H9 (cell line): ENCODE results near the gene CALN1. TPM values are rescaled to one million over a fixed set of nuclear protein-coding genes. Genes with fewer than 3 reads are reported as not detected.

Experiments
- DNase-seq: peaks from one replicate; pipeline ENCODE4 v3.0.0-alpha.2; 2017
- H2AFZ ChIP-seq: one replicate; pipeline ENCODE4 v1.6.1; 2013; ENCODE audit warnings: mild to moderate bottlenecking, low read length, control low read depth, moderate library complexity
- H2AK5ac ChIP-seq: 2 replicates; pipeline ENCODE4 v1.6.1; 2013; ENCODE audit warnings: low read length, control low read depth, mixed read lengths; ENCODE audit not compliant: insufficient read length
- H2BK120ac ChIP-seq: one replicate; pipeline ENCODE4 v1.6.1; 2013; ENCODE audit warnings: low read depth, mild to moderate bottlenecking, low read length, control low read depth, inconsistent platforms; ENCODE audit not compliant: poor library complexity, severe bottlenecking
- H2BK12ac ChIP-seq: 2 replicates; pipeline ENCODE4 v1.6.1; 2013; ENCODE audit warnings: low read length, control low read depth, mixed read lengths, low read depth; ENCODE audit not compliant: insufficient read length
- H2BK15ac ChIP-seq: 2 replicates; pipeline ENCODE4 v1.6.1; 2013; ENCODE audit warnings: low read depth, low read length, control low read depth
- H2BK20ac ChIP-seq: one replicate; pipeline ENCODE4 v1.6.1; 2013; ENCODE audit warnings: low read depth, mild to moderate bottlenecking, low read length, control low read depth, inconsistent platforms; ENCODE audit not compliant: poor library complexity, severe bottlenecking
- H2BK5ac ChIP-seq: 2 replicates; pipeline ENCODE4 v1.6.1; 2013; ENCODE audit warnings: low read length, control low read depth, mixed read lengths; ENCODE audit not compliant: insufficient read length
- H3K14ac ChIP-seq: 2 replicates; pipeline ENCODE4 v1.6.1; 2013; ENCODE audit warnings: low read length, control low read depth; ENCODE audit not compliant: insufficient read depth
- H3K18ac ChIP-seq: 2 replicates; pipeline ENCODE4 v1.6.1; 2013; ENCODE audit warnings: low read depth, mild to moderate bottlenecking, mixed read lengths, low read length, control low read depth; ENCODE audit not compliant: insufficient read length
- H3K23ac ChIP-seq: 2 replicates; pipeline ENCODE4 v1.6.1; 2013; ENCODE audit warnings: low read length, control low read depth, mixed read lengths, low read depth; ENCODE audit not compliant: insufficient read length
- H3K23me2 ChIP-seq: 2 replicates; pipeline ENCODE4 v1.6.1; 2013; ENCODE audit warnings: low read depth, mild to moderate bottlenecking, mixed read lengths, low read length, control low read depth; ENCODE audit not compliant: insufficient read length, poor library complexity, severe bottlenecking
- H3K27ac ChIP-seq: 2 replicates; pipeline ENCODE4 v1.5.1; 2013; ENCODE audit warnings: low read length, control low read depth, mixed read lengths, low read depth; ENCODE audit not compliant: insufficient read length
- H3K27me3 ChIP-seq: 2 replicates; pipeline ENCODE4 v1.6.1; 2013; ENCODE audit warnings: low read length, control low read depth, inconsistent platforms; ENCODE audit not compliant: insufficient read depth
- H3K4ac ChIP-seq: 2 replicates; pipeline ENCODE4 v1.6.1; 2013; ENCODE audit warnings: low read depth, mild to moderate bottlenecking, control low read depth, inconsistent platforms, low read length, moderate library complexity
- H3K4me1 ChIP-seq: 2 replicates; pipeline ENCODE4 v1.6.1; 2013; ENCODE audit warnings: low read length, control low read depth, inconsistent platforms; ENCODE audit not compliant: insufficient read depth
- H3K4me2 ChIP-seq: 2 replicates; pipeline ENCODE4 v1.6.1; 2013; ENCODE audit warnings: low read length, control low read depth, mixed read lengths; ENCODE audit not compliant: insufficient read length, insufficient read depth
- H3K56ac ChIP-seq: 2 replicates; pipeline ENCODE4 v1.6.1; 2013; ENCODE audit warnings: low read depth, mild to moderate bottlenecking, mixed read lengths, low read length, control low read depth; ENCODE audit not compliant: insufficient read length
- H3K79me1 ChIP-seq: 2 replicates; pipeline ENCODE4 v1.6.1; 2013; ENCODE audit warnings: low read depth, mild to moderate bottlenecking, moderate library complexity, low read length, control low read depth, inconsistent platforms; ENCODE audit not compliant: insufficient read depth, poor library complexity, severe bottlenecking
- H3K79me2 ChIP-seq: 2 replicates; pipeline ENCODE4 v1.6.1; 2013; ENCODE audit warnings: low read length, control low read depth, inconsistent platforms; ENCODE audit not compliant: insufficient read depth
- H3K9ac ChIP-seq: 2 replicates; pipeline ENCODE4 v1.6.1; 2013; ENCODE audit warnings: low read length, control low read depth, mixed read lengths; ENCODE audit not compliant: insufficient read length; ENCODE audit errors: extremely low read depth
- H3K9me3 ChIP-seq: one replicate; pipeline ENCODE4 v1.6.1; 2013; ENCODE audit warnings: low read depth, low read length, inconsistent platforms; ENCODE audit not compliant: control insufficient read depth
- H3T11ph ChIP-seq: one replicate; pipeline ENCODE4 v1.6.1; 2013; ENCODE audit warnings: mild to moderate bottlenecking, low read length, control low read depth, inconsistent platforms
- H4K20me1 ChIP-seq: one replicate; pipeline ENCODE4 v1.6.1; 2013; ENCODE audit not compliant: control insufficient read depth, insufficient read length, insufficient read depth
- H4K5ac ChIP-seq: 2 replicates; pipeline ENCODE4 v1.6.1; 2013; ENCODE audit warnings: low read depth, mild to moderate bottlenecking, mixed read lengths, low read length, control low read depth; ENCODE audit not compliant: insufficient read length
- H4K8ac ChIP-seq: replicated peaks from 2 replicates; pipeline ENCODE4 v1.6.1; 2013; ENCODE audit warnings: low read length, control low read depth, mixed read lengths, low read depth; ENCODE audit not compliant: insufficient read length
- H4K91ac ChIP-seq: 2 replicates; pipeline ENCODE4 v1.6.1; 2013; ENCODE audit warnings: low read depth, mild to moderate bottlenecking, moderate library complexity, mixed read lengths, low read length, control low read depth; ENCODE audit not compliant: insufficient read length
- H3K27ac Mint-ChIP-seq, 3 experiments: 2 replicates in 2 of 3; 3 replicates in 1 of 3; pipeline ENCODE4 v1.8.0; 2020 to 2021; ENCODE audit warnings: mixed read lengths in 3 of 3, mild to moderate bottlenecking in 1 of 3, moderate library complexity in 1 of 3
- H3K27me3 Mint-ChIP-seq: 2 replicates; pipeline ENCODE4 v1.8.0; 2021; ENCODE audit warnings: low read depth, mild to moderate bottlenecking, moderate library complexity, mixed read lengths
- H3K36me3 Mint-ChIP-seq, 3 experiments: 2 replicates in 2 of 3; 3 replicates in 1 of 3; pipeline ENCODE4 v1.8.0; 2020 to 2021; ENCODE audit warnings: low read depth in 3 of 3, mixed read lengths in 3 of 3; ENCODE audit not compliant: insufficient read depth in 1 of 3
- H3K4me1 Mint-ChIP-seq, 2 experiments: 2 replicates each; pipeline ENCODE4 v1.8.0; 2020; ENCODE audit warnings: mixed read lengths in 2 of 2
- H3K4me3 Mint-ChIP-seq, 2 experiments: 2 replicates in 1 of 2; 3 replicates in 1 of 2; pipeline ENCODE4 v1.8.0; 2020 to 2021; ENCODE audit warnings: mild to moderate bottlenecking in 2 of 2, mixed read lengths in 2 of 2, moderate library complexity in 1 of 2
- H3K9me3 Mint-ChIP-seq, 2 experiments: 2 replicates in 1 of 2; 3 replicates in 1 of 2; pipeline ENCODE4 v1.8.0; 2020; ENCODE audit warnings: mild to moderate bottlenecking in 2 of 2, mixed read lengths in 2 of 2, moderate library complexity in 1 of 2
- WGBS: extraction: QIAGEN DNeasy Blood & Tissue Kit; methylation state at CpG from one replicate; pipeline ENCODE4 v1.1.7; 2013; ENCODE audit warnings: missing lambda C conversion rate, low lambda C conversion rate, mixed read lengths; ENCODE audit not compliant: insufficient read length; ENCODE audit errors: extremely low coverage; 5-methylcytosine and 5-hydroxymethylcytosine counted together
- total RNA-seq: library from RNA; stranded (reverse); gene quantifications from 2 replicates; pipeline ENCODE4 v1.2.1, GENCODE V29; 2021
- TF ChIP-seq, protein P1 (sequence below): fragments of 200-600 bp; sonication (generic); conservative IDR thresholded peaks from 3 replicates; pipeline ENCODE4 v1.8.0; 2021; ENCODE audit warnings: antibody characterized with exemption, mild to moderate bottlenecking

Gene CALN1
- total RNA-seq, 1 experiment from 2014 or later: 2.8 TPM

DNA sequence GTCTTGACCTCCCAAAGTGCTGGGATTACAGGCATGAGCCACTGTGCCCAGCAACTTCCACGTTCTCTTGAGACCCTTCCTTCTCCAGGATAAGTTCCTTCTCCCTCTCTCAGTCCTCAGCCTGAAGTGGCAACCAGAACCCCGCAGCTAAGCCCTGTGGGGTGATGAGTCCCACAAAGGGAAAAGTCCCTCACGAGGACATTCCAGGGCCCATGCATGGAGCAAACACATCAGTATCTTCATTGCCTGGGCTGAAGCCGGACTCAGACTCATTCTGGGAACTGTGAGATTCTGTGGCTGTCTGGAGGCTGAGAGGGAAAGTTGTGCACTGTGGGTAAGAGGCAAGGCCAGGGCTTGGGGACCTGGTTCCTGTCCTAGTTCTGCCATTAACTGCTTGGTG is 657.3 kb downstream of the CALN1 start:
- no peaks in the 10 kb centered on the region; a peak in 1 of 7 replicates for H3K36me3 Mint-ChIP-seq
- H4K20me1 ChIP-seq: peaks cover 3% of the 10 kb centered on the region
- no peak overlapping the region for H2BK20ac ChIP-seq
- no peak overlapping the region for H4K91ac ChIP-seq
- no peaks in the 10 kb centered on the region for H3K27me3 ChIP-seq
- H3K23ac ChIP-seq: no peak overlapping the region
- H3K9me3 Mint-ChIP-seq: peaks cover 0 to 17% of the 10 kb centered on the region in 2 experiments; a peak in 4 of 5 replicates
- H2BK12ac ChIP-seq: no peak overlapping the region
- H2BK120ac ChIP-seq: no peak overlapping the region
- no peaks in the 10 kb centered on the region for H3K4me1 ChIP-seq
- H2AK5ac ChIP-seq: no peak overlapping the region
- H3K18ac ChIP-seq: no peak overlapping the region
- no CpG with 5 or more reads among the region's 4 CpGs for WGBS
- no peak overlapping the region; a peak in 1 of 7 replicates for H3K27ac Mint-ChIP-seq
- no peak overlapping the region for H3K56ac ChIP-seq
- TF ChIP-seq, protein P1, sequence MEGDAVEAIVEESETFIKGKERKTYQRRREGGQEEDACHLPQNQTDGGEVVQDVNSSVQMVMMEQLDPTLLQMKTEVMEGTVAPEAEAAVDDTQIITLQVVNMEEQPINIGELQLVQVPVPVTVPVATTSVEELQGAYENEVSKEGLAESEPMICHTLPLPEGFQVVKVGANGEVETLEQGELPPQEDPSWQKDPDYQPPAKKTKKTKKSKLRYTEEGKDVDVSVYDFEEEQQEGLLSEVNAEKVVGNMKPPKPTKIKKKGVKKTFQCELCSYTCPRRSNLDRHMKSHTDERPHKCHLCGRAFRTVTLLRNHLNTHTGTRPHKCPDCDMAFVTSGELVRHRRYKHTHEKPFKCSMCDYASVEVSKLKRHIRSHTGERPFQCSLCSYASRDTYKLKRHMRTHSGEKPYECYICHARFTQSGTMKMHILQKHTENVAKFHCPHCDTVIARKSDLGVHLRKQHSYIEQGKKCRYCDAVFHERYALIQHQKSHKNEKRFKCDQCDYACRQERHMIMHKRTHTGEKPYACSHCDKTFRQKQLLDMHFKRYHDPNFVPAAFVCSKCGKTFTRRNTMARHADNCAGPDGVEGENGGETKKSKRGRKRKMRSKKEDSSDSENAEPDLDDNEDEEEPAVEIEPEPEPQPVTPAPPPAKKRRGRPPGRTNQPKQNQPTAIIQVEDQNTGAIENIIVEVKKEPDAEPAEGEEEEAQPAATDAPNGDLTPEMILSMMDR: no peak
- no peak overlapping the region for H3K4ac ChIP-seq
- H3K14ac ChIP-seq: no peak overlapping the region
- H3K9ac ChIP-seq: no peak overlapping the region
- peaks cover 43% of the 10 kb centered on the region for H3K27me3 Mint-ChIP-seq
- peaks cover 6 to 11% of the 10 kb centered on the region in 2 experiments for H3K4me1 Mint-ChIP-seq
- no peak overlapping the region for H4K5ac ChIP-seq
- H2BK15ac ChIP-seq: no peak overlapping the region
- peaks cover 3% of the 10 kb centered on the region for H3K23me2 ChIP-seq
- no peak for DNase-seq
- no peaks in the 10 kb centered on the region for H3K79me1 ChIP-seq
- H2BK5ac ChIP-seq: no peak overlapping the region
- H3K27ac ChIP-seq: no peak overlapping the region
- H2AFZ ChIP-seq: no peak overlapping the region
- H3T11ph ChIP-seq: no peak overlapping the region
- H3K9me3 ChIP-seq: no peaks in the 10 kb centered on the region
- H3K4me2 ChIP-seq: no peak overlapping the region
- H3K4me3 Mint-ChIP-seq: no peak overlapping the region
- H3K79me2 ChIP-seq: no peaks in the 10 kb centered on the region
- H4K8ac ChIP-seq: no peak overlapping the region
